Measurements from ENCODE around the gene IRS2.

Gene IRS2

GRCh38 chr13:109730812-109731335, 55.5 kb downstream of the IRS2 start:
- no peak for DNase-seq (ENCODE audit: low spot score)

DNA sequence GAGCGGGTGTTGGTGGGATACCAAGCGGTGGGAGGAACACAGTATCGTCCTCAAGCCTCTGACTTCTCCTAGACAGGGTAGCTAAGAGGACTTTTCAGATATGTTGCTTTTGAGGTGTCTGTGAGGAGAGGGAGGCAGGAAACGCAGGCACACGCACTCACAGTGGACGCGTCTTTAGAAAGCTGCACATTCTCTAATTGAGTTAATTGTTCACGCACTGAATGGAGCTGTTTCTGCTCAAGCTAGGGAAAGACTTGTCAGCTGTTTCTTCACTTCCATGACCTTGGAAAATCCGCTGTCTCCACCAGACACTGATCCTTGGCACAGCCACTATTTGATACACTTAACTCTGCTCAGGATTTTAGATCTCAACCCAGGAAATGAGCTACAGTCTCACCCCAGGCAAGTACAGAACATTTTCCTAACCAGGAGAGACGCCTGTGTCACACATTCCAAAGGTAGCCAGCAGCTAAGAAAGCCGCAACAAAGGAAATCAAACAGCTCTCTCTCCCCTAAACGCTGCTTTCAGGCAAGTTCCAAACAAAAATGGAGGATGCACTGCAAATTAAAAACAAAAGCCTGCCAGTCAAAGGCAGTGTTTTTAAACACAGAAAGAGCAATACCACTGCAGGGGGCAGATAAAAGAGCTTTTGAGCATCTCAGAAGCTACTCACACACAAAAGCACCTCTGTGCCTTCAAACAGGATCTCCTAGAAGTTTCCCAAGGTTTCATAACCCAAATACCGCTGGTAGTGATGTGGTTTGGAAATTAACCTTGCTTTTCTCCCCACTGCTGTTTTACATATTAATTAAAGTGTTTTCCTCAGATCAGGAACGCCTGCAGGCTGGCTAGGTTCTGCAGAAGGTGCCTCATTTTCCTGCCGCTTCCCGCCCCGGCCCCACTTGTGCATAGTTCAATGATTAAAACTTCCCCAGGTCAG, 57.3 kb downstream of the IRS2 start:
- no peak for DNase-seq (ENCODE audit: low spot score)

DNA sequence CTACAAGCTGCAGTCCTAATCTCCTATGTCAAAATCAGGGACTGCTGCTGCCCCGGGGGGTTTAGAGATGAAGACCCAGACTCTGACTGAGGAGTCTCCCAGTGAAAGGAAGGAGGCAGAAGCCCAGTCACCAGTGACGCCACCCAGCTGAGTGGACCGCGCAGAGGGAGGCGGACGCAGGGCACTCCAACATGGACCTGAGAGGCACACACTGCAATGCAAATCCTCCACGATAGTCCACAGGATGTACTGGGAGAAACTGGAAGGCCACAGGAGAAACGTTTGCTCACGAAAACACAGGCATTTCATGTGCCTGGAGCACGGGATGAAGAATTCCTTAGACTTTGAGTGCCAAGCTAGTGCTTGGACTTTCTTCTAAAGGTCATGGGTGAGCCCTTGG, 58.3 kb downstream of the IRS2 start:
- no peak for DNase-seq (ENCODE audit: low spot score)

DNA sequence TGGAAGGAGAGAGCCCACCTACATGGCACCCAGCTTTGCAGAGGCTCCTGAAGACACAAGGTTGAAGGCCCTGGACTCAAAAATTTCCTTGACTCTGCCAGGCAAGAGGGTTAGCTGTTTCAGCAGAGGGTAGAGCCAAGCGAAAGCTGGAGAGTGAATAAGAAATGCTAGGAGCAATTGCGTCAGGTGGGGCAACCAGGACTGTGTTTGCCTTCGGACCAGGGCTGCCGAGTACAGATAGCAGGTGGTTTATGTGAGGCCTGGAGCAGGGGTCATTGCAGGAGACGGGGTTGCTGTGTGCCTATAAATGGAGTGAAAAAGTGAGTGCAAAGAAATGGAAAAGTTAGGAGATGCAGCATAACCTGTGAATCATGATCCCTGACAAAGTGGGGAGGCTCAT, 59.1 kb downstream of the IRS2 start:
- DNase-seq (ENCODE audit: low spot score): no peak

DNA sequence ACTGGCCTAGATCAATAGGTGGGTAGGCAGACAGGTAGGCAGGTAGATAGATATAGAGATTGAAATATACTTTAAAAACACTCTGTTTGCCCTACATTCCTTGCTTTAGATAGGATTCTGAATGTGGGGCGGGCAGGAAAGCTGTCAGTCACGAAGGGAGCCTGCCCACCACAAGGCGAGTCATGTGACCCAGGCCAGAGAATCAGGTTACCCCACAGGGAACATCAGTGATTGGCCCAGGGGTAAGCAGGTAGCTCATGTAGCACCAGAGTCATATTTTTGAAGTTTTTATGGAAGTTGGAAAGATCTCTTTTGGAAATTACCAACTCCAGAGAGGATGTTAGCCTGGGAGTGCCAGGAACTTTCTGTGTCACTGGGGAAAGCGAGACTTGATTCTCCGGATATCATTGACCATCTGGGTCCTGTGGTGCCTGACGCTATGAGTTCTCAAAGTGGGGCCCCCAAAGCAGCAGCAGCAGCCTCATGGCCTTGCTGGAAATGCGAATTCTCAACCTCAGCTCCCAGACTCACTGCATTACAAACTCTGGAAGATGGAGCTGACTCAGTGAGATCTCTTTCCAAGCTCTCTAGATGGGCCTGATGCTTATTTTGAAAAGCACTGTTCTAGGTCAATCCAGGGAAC, 60.3 kb downstream of the IRS2 start:
- DNase-seq (ENCODE audit: low spot score): no peak

DNA sequence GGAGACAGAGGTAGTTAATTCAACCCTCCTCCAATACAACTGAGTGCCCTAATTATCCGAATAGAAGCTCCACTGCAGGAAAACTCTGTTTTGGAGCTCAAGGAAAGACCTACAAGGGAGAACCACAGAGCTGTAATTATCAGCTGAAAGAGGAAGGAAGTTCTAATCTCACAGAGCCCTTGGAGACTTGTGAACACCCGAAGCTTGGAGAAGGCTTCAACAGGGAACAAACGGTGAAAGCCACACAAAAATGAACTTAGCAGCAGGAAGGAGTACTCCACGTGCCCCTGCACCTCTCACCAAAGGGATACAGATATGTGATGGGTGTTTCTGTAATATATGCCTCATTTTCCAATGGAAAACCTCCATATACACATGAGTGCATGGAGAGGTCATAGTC, 61.1 kb downstream of the IRS2 start:
- DNase-seq (ENCODE audit: low spot score): no peak

GRCh38 chr13:109724603-109725002, 61.8 kb downstream of the IRS2 start:
- no peak for DNase-seq (ENCODE audit: low spot score)

DNA sequence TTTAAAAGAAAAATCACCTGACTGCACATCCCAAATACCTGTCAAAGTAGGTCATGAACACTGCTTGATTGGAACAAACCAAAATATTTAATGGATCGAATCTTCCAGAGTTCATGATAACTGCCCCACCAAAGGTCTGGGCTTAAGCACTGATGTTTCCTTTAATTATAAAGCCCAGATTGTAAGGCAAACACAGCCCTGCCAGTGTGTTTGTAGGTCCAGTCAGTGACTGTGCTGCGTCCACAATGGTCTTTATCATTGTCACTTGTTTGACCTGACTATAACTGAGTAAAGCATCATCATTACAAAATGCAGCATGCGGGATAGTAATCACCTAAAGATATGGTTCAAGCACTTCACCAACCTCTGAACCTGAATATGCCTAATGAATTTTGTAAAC, 63.3 kb downstream of the IRS2 start:
- no peak for DNase-seq (ENCODE audit: low spot score)

GRCh38 chr13:109722068-109722467, 64.3 kb downstream of the IRS2 start:
- no peak for DNase-seq (ENCODE audit: low spot score)

GRCh38 chr13:109720758-109721184, 65.6 kb downstream of the IRS2 start:
- DNase-seq (ENCODE audit: low spot score): no peak

GRCh38 chr13:109719962-109720646, 66.3 kb downstream of the IRS2 start:
- DNase-seq (ENCODE audit: low spot score): no peak

DNA sequence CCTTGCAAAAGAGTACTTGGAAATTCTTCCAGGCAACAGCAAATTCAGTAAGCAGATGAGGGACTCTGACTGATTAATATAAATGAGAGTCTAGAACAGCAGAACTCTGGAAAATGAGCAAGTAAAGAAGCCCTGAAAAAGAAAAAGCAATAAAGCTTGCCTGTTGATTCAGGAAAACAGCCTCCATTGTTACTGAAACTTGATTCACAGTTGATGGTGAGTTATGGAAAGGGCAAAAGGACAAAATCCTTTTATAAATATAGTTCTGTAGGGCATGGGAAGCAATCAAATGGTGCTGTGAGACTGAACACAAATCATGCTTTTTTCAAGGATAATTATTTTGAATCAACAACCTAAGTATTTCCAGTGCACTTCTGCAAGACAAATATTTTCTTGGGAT, 67.7 kb downstream of the IRS2 start:
- DNase-seq (ENCODE audit: low spot score): no peak

DNA sequence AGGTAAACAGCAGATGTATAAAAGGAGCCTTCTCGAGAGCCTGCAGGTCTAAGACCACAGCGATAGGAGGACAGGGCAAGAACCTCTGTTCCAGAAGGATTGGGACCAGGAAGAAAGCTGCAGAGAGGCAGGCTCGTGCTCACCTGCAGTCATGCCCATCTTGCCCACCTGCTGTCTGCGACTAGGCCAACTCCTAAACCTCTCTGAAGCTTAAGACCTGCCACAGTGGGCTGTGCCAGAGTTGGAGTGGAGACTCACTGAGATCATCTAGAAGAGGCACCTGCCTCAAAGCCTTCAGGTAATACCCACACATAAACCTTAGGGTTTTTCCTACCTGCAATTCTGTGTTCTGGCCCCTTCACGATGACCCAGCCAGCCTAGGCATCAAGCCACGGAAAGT, 68.7 kb downstream of the IRS2 start:
- no peak for DNase-seq (ENCODE audit: low spot score)

GRCh38 chr13:109715902-109716301, 70.5 kb downstream of the IRS2 start:
- DNase-seq (ENCODE audit: low spot score): no peak

DNA sequence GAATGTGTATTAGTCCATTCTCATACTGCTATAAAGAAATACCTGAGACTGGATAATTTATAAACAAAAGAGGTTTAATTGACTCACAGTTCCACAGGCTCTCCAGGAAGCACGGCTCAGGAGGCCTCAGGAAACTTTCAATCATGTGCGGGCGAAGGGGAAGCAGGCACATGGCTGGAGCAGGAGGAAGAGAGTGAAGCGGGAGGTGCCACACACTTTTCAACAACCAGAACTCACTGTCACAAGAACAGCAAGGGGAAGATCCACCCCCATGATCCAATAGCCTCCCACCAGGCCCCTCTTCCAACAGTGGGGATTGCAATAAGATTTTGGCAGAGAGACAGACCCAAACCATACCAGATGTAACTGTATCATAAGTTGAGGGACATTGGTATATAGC, 72.7 kb downstream of the IRS2 start:
- DNase-seq (ENCODE audit: low spot score): no peak

DNA sequence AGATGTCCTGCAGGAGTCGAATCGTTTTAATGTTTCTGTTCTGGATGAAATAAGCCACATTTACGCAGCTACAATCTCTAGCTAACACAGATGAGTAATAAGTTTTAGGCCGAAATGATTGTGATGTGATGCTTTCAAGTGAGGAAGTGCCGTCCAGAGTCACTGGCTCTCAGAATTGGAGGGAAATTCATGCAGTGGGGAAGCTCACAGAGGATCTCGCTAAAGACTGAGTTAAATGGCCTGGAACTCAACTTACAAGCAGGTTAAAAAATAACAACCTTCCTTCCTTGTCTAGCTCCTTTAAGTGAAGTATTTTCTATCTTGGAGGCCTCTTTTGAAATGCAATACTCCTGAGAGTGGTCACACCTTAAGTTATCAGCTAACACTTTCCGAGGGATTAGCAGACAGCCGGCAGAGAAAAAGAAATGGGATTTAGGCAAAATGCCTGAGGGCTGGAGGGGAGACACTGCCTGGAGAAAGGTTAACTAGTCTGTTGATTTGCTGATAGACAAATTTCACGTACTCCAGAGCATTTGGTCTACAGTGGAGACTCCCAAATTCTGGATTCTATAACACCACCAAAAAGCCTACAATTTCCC, 74.2 kb downstream of the IRS2 start:
- no peak for DNase-seq (ENCODE audit: low spot score)

DNA sequence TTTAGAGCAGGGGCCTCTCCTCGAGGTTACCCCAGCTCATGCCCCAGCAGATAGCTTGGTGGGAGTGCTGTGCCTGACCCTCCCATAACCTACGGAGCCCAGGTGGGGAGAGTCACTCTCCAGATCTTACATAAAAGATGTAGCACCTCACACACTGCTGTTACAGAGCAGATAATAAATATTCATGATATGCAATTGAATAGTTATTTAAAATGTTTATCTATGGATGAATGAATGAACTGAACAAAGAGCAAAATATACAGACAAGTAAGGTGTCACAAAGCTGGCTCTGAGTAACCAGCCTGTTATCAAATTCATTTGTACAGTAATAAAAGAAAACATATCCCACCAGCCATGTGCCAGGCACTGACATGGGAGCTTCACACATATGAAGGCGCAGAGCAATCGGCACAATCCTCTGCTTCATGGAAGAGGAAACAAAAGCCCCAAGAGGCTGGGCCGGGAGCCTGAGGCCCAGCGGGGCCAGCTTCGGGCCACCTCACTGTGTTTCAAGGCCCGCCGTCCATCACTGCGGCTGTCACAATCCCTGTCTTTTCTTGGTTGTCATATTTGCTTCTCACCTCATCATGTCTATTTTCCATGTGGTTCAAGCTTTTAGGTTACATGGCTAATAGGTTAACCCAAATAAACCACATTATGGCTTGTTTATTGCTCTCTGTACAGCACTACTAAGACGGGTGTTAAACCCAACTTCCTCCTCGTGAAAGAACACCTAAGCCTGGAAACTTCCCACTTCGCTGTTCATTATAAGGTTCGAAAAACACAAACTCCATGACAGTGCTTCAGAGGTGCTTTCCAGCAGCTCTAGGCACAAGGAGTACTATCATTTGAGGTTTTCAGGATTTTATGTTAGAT, 78.4 kb downstream of the IRS2 start:
- no peak for DNase-seq (ENCODE audit: low spot score)

DNA sequence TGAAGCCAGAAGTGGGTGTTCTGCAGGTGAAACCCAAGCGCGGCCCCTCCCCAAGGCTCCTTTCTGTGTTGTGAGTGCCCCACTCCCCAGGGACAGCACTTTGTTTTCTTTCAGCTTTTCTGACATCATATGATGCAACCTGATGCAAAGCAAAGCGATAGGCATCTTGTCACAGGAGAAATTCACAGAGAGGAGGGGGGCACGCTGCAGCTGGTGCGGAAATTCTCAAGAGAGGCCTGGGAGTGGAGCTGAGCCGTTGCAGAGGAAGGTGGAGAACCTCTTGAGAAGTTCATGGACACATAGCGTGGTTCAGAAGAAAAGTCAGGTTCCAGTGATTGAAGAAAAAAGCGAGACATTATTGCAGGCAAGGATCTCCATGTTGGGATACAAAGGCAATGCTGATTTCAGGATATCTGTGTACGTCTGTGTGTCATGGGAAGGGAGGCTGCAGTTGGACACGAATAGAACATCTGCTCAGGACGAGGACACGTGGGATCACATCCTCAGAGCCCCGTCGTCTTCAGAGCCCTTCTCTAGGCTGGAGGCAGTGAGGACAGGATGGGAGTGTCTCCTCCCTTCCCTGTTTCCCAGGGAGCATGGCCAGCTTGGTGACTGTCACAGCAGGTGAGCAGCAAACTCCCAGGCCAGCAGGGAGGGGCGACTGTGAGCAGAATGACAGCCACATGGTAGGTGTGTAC, 79.2 kb downstream of the IRS2 start:
- no peak for DNase-seq (ENCODE audit: low spot score)

- DNase-seq (ENCODE audit: low spot score): no peak
These were observed 80.2 kb downstream of the IRS2 start for GRCh38 chr13:109706015-109706715.

Data from HuH-7 (cell line).